Uterus (tissue), 4 donors: Measurements from ENCODE around the gene MYL7. TPM values are rescaled to one million over a fixed set of nuclear protein-coding genes. Genes with fewer than 3 reads are reported as not detected.

Experiments
- DNase-seq, 2 donors: peaks; one replicate each; pipeline ENCODE4 v3.0.0-alpha.2; 2019 to 2020
- H3K27ac ChIP-seq, 2 donors: fragments of 200-600 bp; sonication (generic); 1 replicate in 1 of 2; 2 replicates in 1 of 2; pipeline ENCODE4 v1.5.1; 2016 to 2018
- H3K27me3 ChIP-seq, 2 donors: fragments of 200-600 bp; sonication (generic); one replicate each; pipeline ENCODE4 v1.5.1; 2018 to 2019; ENCODE audit warnings: control low read depth in 1 of 2
- H3K36me3 ChIP-seq, 2 donors: fragments of 200-600 bp; sonication (generic); one replicate each; pipeline ENCODE4 v1.5.1; 2019; ENCODE audit warnings: control low read depth in 1 of 2
- H3K4me1 ChIP-seq, 2 donors: fragments of 200-600 bp; sonication (generic); one replicate each; pipeline ENCODE4 v1.5.1; 2018 to 2019; ENCODE audit warnings: control low read depth in 1 of 2
- H3K4me3 ChIP-seq, 2 donors: fragments of 200-600 bp; sonication (generic); 1 replicate in 1 of 2; 2 replicates in 1 of 2; pipeline ENCODE4 v1.5.1; 2018 to 2019; ENCODE audit warnings: mild to moderate bottlenecking in 1 of 2
- H3K9me3 ChIP-seq, 2 donors: fragments of 200-600 bp; sonication (generic); one replicate each; pipeline ENCODE4 v1.5.1; 2019; ENCODE audit warnings: control low read depth in 1 of 2
- CTCF ChIP-seq, 4 experiments: fragments of 200-600 bp in 2 of 4; fragments of 450-650 bp in 2 of 4; sonication (generic) in 2 of 4; IDR thresholded peaks; one replicate each; pipeline ENCODE4 v1.5.1; 2016 to 2019; ENCODE audit warnings: antibody characterized with exemption in 4 of 4, mild to moderate bottlenecking in 2 of 4, moderate library complexity in 1 of 4
- POLR2A ChIP-seq, 2 donors: fragments of 450-650 bp; IDR thresholded peaks; one replicate each; pipeline ENCODE4 v1.6.1; 2016; ENCODE audit warnings: antibody characterized with exemption in 2 of 2, mild to moderate bottlenecking in 1 of 2, moderate library complexity in 1 of 2
- intact Hi-C: fragments of 100-400 bp; cut with DNase I; formaldehyde crosslinking; loops from one replicate; pipeline ENCODE4 v1.15.1; 2023; ENCODE audit warnings: low total_unique reads
- total RNA-seq, 4 donors: library from RNA; depleted of rRNA in 3 of 4; stranded (reverse); fragments of >200 nt in 3 of 4; gene quantifications; one replicate each; pipeline versions ENCODE4 v1.1.0 to v1.2.4, GENCODE V29; 2014 to 2023
- donor health status: DM: yes; HTN: yes; CAD: no.

MYL7 gene
- total RNA-seq, 4 donors from 2014 or later, result not detected

- intact Hi-C loops, result no loop called here
- no peaks in the 10 kb centered on the region for H3K9me3 ChIP-seq
Observed at GRCh38 chr7:44187636-44188416, 46.7 kb upstream of the MYL7 start.

GRCh38 chr7:44186736-44187135 is 45.6 kb upstream of the MYL7 start:
- no peaks in the 10 kb centered on the region for H3K4me1 ChIP-seq
- H3K9me3 ChIP-seq, result peaks cover 0 to 3% of the 10 kb centered on the region in 2 donors
- intact Hi-C loops, result no loop called here
- H3K36me3 ChIP-seq, result no peaks in the 10 kb centered on the region
- TF ChIP-seq POLR2A (IDR thresholded peaks at IDR 0.05), result no peak
- TF ChIP-seq CTCF (IDR thresholded peaks at IDR 0.05), result no peak
- H3K4me3 ChIP-seq, result no peak overlapping the region
- H3K27me3 ChIP-seq, result no peaks in the 10 kb centered on the region
- DNase-seq, result no peak
- H3K27ac ChIP-seq, result no peak overlapping the region

More at GRCh38 chr7:44187636-44188416, 46.7 kb upstream of the MYL7 start:
- Histone ChIP-seq H3K27me3 (no peaks in the 10 kb centered on the region), H3K27ac (no peak overlapping the region), H3K36me3 (no peaks in the 10 kb centered on the region), H3K4me1 (no peaks in the 10 kb centered on the region), H3K4me3 (no peak overlapping the region)
- TF ChIP-seq POLR2A (IDR thresholded peaks at IDR 0.05) (no peak), CTCF (IDR thresholded peaks at IDR 0.05) (no peak)
- no peak for DNase-seq

GRCh38 chr7:44185729-44186128 is 44.6 kb upstream of the MYL7 start:
- H3K27ac ChIP-seq, result no peak overlapping the region
- no peaks in the 10 kb centered on the region for H3K4me1 ChIP-seq
- peaks cover 0 to 3% of the 10 kb centered on the region in 2 donors for H3K9me3 ChIP-seq
- no peaks in the 10 kb centered on the region for H3K27me3 ChIP-seq
- H3K36me3 ChIP-seq, result no peaks in the 10 kb centered on the region
- DNase-seq, result no peak
- intact Hi-C loops, result no loop called here
- no peak for TF ChIP-seq POLR2A (IDR thresholded peaks at IDR 0.05)
- TF ChIP-seq CTCF (IDR thresholded peaks at IDR 0.05), result no peak
- no peak overlapping the region for H3K4me3 ChIP-seq

- Histone ChIP-seq H3K36me3 (no peaks in the 10 kb centered on the region), H3K27ac (no peak overlapping the region), H3K4me1 (no peaks in the 10 kb centered on the region), H3K9me3 (peaks cover 0 to 3% of the 10 kb centered on the region in 2 donors), H3K4me3 (no peak overlapping the region), H3K27me3 (no peaks in the 10 kb centered on the region)
- intact Hi-C loops, result no loop called here
- TF ChIP-seq CTCF (IDR thresholded peaks at IDR 0.05) (no peak), POLR2A (IDR thresholded peaks at IDR 0.05) (no peak)
- DNase-seq, result no peak
Observed at GRCh38 chr7:44184873-44185446, 43.8 kb upstream of the MYL7 start.

DNA sequence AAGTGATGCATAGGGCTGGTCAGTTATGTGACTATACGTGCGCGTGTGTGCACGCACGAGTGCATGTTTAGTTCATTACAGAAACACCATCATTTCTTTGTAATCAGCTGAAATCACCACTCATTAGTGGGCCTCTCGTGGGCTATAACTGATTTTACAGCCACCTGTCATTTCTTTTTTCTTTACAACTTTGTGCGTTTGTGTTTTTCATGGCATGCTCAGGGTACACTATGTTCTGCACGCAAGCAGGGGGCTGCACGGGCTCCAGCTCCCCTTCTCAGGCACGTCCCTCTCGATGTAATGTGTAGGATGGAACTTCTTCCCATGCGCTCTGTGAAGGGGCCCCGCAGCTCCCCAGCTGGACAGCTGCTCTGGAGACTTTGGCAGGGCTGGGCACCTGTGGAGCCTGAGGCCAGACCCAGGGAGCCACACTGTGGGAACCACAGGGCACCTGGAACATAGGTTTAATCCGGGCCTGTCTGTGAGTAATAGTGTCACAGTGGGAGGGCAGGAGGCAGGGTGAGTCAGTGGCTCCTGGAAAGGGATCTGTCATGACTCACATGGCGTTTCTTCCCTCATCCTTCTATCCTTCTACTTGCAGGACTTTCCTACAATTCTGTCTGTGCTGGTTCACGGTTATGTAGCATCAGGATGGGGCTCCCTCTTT is 43.2 kb upstream of the MYL7 start:
- Histone ChIP-seq H3K36me3 (no peaks in the 10 kb centered on the region), H3K27me3 (no peaks in the 10 kb centered on the region), H3K27ac (no peak overlapping the region), H3K4me3 (no peak overlapping the region), H3K9me3 (peaks cover 0 to 3% of the 10 kb centered on the region in 2 donors), H3K4me1 (no peaks in the 10 kb centered on the region)
- TF ChIP-seq POLR2A (IDR thresholded peaks at IDR 0.05) (no peak), CTCF (IDR thresholded peaks at IDR 0.05) (no peak)
- intact Hi-C loops, result no loop called here
- no peak for DNase-seq
